OCI-LY7 (cell line): ENCODE results near the gene IKBKE.

Experiments used
- CTCF ChIP-seq: fragments of 200-600 bp; sonication (generic); conservative IDR thresholded peaks from 2 replicates; pipeline ENCODE4 v1.5.1; 2014; ENCODE audit warnings: mild to moderate bottlenecking, antibody characterized with exemption, low read length, moderate library complexity, mixed read lengths
- EZH2phosphoT487 ChIP-seq: fragments of 200-600 bp; sonication (generic); IDR thresholded peaks from 2 replicates; pipeline ENCODE4 v1.6.1; 2018; ENCODE audit warnings: low read depth, borderline replicate concordance, mild to moderate bottlenecking, mixed run types, antibody characterized with exemption, low read length, moderate library complexity, mixed read lengths

- TF ChIP-seq CTCF (no peak), EZH2phosphoT487 (no peak)
These were observed 14.5 kb upstream of the IKBKE start for GRCh38 chr1:206455666-206456344.
